SK-N-MC (cell line): ENCODE measurements around the gene LHFPL3.

Source experiments
- EZH2 ChIP-seq: fragments of 200-600 bp; sonication (generic); IDR thresholded peaks from one replicate; pipeline ENCODE4 v1.6.1; 2017; ENCODE audit warnings: antibody characterized with exemption
- POLR2AphosphoS5 ChIP-seq: IDR thresholded peaks from 2 replicates; pipeline ENCODE4 v1.6.1; 2012; ENCODE audit warnings: mild to moderate bottlenecking, low read depth, low read length, borderline replicate concordance

GRCh38 chr7:104898434-104898833 lies 570.0 kb downstream of the LHFPL3 start:
- TF ChIP-seq POLR2AphosphoS5 (no peak), EZH2 (no peak)
